NCI-H460 (cell line): ENCODE results near the gene DYNC2I2. TPM values are rescaled to one million over a fixed set of nuclear protein-coding genes. Genes with fewer than 3 reads are reported as not detected.

Source experiments
- total RNA-seq: library from RNA; depleted of rRNA; stranded (reverse); fragments of >200 nt; shearing (Covaris generic); gene quantifications from 2 replicates; pipeline ENCODE4 v1.2.3, GENCODE V29; 2014; rRNA removed

Gene DYNC2I2
- total RNA-seq, 1 experiment from 2014 or later, result 77.5 TPM

Other genes starting within 250 kb of the DYNC2I2 start
- 13.6 and 13.9 TPM in 2 replicates for gene CERCAM, start 236.0 kb downstream of the DYNC2I2 start, total RNA-seq
- 39.4 and 47.2 TPM in 2 replicates for gene ODF2, start 200.8 kb downstream of the DYNC2I2 start, total RNA-seq
- gene GLE1, start 152.1 kb downstream of the DYNC2I2 start, total RNA-seq, result 31.6 and 36.6 TPM in 2 replicates
- gene SPTAN1, start 104.3 kb downstream of the DYNC2I2 start, total RNA-seq, result 136 and 162 TPM in 2 replicates
- gene SET, start 32.4 kb upstream of the DYNC2I2 start, total RNA-seq, result 863 and 882 TPM in 2 replicates
- 5.9 and 7.4 TPM in 2 replicates for gene PKN3, start 45.7 kb upstream of the DYNC2I2 start, total RNA-seq
- 17.9 and 22.4 TPM in 2 replicates for gene ZDHHC12, start 67.3 kb upstream of the DYNC2I2 start, total RNA-seq
- 12.5 and 12.6 TPM in 2 replicates for gene ZER1, start 115.1 kb upstream of the DYNC2I2 start, total RNA-seq
- 12.9 and 13.5 TPM in 2 replicates for gene TBC1D13, start 130.4 kb upstream of the DYNC2I2 start, total RNA-seq
- 27.2 and 34.9 TPM in 2 replicates for gene ENDOG, start 161.7 kb upstream of the DYNC2I2 start, total RNA-seq
- 21.1 and 22.1 TPM in 2 replicates for gene SPOUT1, start 172.9 kb upstream of the DYNC2I2 start, total RNA-seq
- gene KYAT1, start 225.1 kb upstream of the DYNC2I2 start, total RNA-seq, result 11.7 and 11.8 TPM in 2 replicates
- 21.7 and 22.2 TPM in 2 replicates for gene LRRC8A, start 225.3 kb upstream of the DYNC2I2 start, total RNA-seq